Gastroesophageal sphincter (tissue), 4 donors: ENCODE results near the gene BACH2. TPM values are rescaled to one million over a fixed set of nuclear protein-coding genes. Genes with fewer than 3 reads are reported as not detected.

Source experiments
- ATAC-seq: fragments of 150-250 bp; one replicate; pipeline ENCODE4 v1.9.1; 2016; ENCODE audit warnings: mild to moderate bottlenecking, moderate library complexity
- H3K27ac ChIP-seq, 4 donors: fragments of 200-600 bp; sonication (generic) in 3 of 4; 1 replicate in 3 of 4; 2 replicates in 1 of 4; pipeline ENCODE4 v1.5.1; 2016 to 2019
- H3K27me3 ChIP-seq: fragments of 200-600 bp; sonication (generic); one replicate; pipeline ENCODE4 v1.5.1; 2019
- H3K36me3 ChIP-seq, 2 donors: fragments of 200-600 bp; sonication (generic); one replicate each; pipeline ENCODE4 v1.5.1; 2019; ENCODE audit warnings: control low read depth in 1 of 2
- H3K4me1 ChIP-seq, 3 donors: fragments of 200-600 bp; sonication (generic); 1 replicate in 2 of 3; 2 replicates in 1 of 3; pipeline ENCODE4 v1.5.1; 2016 to 2019; ENCODE audit warnings: control low read depth in 2 of 3
- H3K4me3 ChIP-seq, 2 donors: fragments of 200-600 bp; sonication (generic); one replicate each; pipeline ENCODE4 v1.5.1; 2019; ENCODE audit warnings: mild to moderate bottlenecking in 1 of 2, moderate library complexity in 1 of 2
- H3K9me3 ChIP-seq, 3 donors: fragments of 200-600 bp; sonication (generic); one replicate each; pipeline ENCODE4 v1.5.1; 2017 to 2019; ENCODE audit warnings: control low read depth in 2 of 3
- EP300 ChIP-seq: sonication (generic); formaldehyde crosslinking; IDR thresholded peaks from one replicate; pipeline ENCODE4 v1.6.1; 2017; ENCODE audit warnings: antibody characterized with exemption, mild to moderate bottlenecking
- POLR2A ChIP-seq, 2 donors: fragments of 450-650 bp; IDR thresholded peaks; one replicate each; pipeline ENCODE4 v1.6.1; 2017; ENCODE audit warnings: antibody characterized with exemption in 2 of 2, mild to moderate bottlenecking in 2 of 2, moderate library complexity in 1 of 2
- POLR2AphosphoS5 ChIP-seq: sonication (generic); formaldehyde crosslinking; IDR thresholded peaks from one replicate; pipeline ENCODE4 v1.6.1; 2017; ENCODE audit warnings: antibody characterized with exemption
- WGBS, 2 donors: methylation state at CpG; one replicate each; pipeline ENCODE4 v1.1.5; 2018; ENCODE audit warnings: low coverage in 1 of 2; 5-methylcytosine and 5-hydroxymethylcytosine counted together
- total RNA-seq, 4 donors: library from RNA; depleted of rRNA; stranded (reverse); fragments of >200 nt; gene quantifications; one replicate each; pipeline ENCODE4 v1.1.0, GENCODE V29; 2016
- TF ChIP-seq, protein P1 (sequence below), 4 experiments: fragments of 200-600 bp in 2 of 4; fragments of 450-650 bp in 2 of 4; sonication (generic) in 1 of 4; IDR thresholded peaks; one replicate each; pipeline ENCODE4 v1.5.1; 2017 to 2019; ENCODE audit warnings: antibody characterized with exemption in 4 of 4, mild to moderate bottlenecking in 2 of 4, moderate library complexity in 2 of 4

Gene BACH2
- total RNA-seq, 4 donors from 2014 or later = 3.5 to 10.4 (median 3.9) TPM

DNA sequence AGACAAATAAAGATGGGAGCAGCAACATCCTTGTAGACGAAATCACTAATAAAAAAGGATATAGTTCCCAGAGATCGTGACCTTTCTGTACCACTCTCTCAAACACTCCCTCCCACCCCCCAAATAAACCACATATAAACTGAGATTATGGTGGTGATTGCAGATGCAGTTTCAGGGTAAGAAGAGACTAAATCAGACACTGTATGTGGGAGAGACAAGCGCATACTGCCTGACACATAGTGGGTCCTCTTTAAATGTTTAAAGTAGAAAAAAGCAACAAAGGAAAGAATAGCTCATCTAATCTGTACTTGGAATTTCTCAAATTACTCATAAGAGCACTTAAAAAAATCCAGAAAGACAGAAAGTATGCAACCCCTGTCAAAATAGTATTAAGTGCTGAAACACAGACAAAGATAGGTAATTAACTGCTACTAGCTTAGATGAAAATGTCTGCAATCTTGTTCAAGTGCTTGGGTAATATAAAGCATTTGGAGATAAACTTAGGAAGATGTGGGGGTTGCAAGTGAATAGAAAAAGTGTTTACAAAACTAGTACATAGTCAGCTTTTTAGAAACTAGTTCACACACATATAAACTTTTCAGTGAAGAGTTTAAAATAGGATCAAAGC lies 151.6 kb downstream of the BACH2 start:
- Histone ChIP-seq H3K36me3 (no peaks in the 10 kb centered on the region), H3K4me3 (no peak overlapping the region), H3K4me1 (peaks cover 0 to 4% (median 0%) of the 10 kb centered on the region in 3 donors), H3K27ac (no peak overlapping the region), H3K9me3 (no peaks in the 10 kb centered on the region), H3K27me3 (no peaks in the 10 kb centered on the region)
- no peak for ATAC-seq
- 88 to 92% methylated on average over 2 to 3 of the region's 3 CpGs for WGBS, 2 donors
- TF ChIP-seq POLR2AphosphoS5 (no peak), POLR2A (IDR thresholded peaks at IDR 0.05) (no peak), EP300 (no peak)
- TF ChIP-seq, protein P1, sequence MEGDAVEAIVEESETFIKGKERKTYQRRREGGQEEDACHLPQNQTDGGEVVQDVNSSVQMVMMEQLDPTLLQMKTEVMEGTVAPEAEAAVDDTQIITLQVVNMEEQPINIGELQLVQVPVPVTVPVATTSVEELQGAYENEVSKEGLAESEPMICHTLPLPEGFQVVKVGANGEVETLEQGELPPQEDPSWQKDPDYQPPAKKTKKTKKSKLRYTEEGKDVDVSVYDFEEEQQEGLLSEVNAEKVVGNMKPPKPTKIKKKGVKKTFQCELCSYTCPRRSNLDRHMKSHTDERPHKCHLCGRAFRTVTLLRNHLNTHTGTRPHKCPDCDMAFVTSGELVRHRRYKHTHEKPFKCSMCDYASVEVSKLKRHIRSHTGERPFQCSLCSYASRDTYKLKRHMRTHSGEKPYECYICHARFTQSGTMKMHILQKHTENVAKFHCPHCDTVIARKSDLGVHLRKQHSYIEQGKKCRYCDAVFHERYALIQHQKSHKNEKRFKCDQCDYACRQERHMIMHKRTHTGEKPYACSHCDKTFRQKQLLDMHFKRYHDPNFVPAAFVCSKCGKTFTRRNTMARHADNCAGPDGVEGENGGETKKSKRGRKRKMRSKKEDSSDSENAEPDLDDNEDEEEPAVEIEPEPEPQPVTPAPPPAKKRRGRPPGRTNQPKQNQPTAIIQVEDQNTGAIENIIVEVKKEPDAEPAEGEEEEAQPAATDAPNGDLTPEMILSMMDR (IDR thresholded peaks at IDR 0.05) = no peak

DNA sequence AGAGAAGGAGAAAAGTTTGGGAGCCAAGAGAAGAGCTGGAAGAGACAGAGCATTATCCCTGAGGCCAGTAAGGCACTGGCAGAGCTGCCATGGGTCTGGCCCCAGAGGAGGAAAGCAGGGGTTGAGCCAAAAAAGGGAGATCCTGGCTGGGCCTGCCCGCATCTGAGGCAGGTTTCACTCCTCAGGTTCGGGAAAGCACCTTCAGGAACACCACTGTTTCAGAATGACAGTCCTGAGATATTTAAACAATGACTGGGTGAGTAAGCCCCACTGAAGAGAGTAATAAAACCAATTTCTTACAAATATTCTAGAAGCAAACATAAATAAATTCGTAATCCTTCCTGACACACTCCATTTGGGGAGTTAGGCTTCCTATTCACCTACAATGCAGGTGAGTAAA lies 152.2 kb downstream of the BACH2 start:
- peaks cover 0 to 4% (median 0%) of the 10 kb centered on the region in 3 donors for H3K4me1 ChIP-seq
- WGBS, 2 donors = 89% methylated on average over 3 of the region's 3 CpGs
- no peak for ATAC-seq
- H3K36me3 ChIP-seq = no peaks in the 10 kb centered on the region
- no peak overlapping the region for H3K27ac ChIP-seq
- no peaks in the 10 kb centered on the region for H3K9me3 ChIP-seq
- H3K27me3 ChIP-seq = no peaks in the 10 kb centered on the region
- no peak overlapping the region for H3K4me3 ChIP-seq
- TF ChIP-seq POLR2AphosphoS5 (no peak), EP300 (no peak), POLR2A (IDR thresholded peaks at IDR 0.05) (no peak)
- TF ChIP-seq, protein P1 (IDR thresholded peaks at IDR 0.05) = no peak

DNA sequence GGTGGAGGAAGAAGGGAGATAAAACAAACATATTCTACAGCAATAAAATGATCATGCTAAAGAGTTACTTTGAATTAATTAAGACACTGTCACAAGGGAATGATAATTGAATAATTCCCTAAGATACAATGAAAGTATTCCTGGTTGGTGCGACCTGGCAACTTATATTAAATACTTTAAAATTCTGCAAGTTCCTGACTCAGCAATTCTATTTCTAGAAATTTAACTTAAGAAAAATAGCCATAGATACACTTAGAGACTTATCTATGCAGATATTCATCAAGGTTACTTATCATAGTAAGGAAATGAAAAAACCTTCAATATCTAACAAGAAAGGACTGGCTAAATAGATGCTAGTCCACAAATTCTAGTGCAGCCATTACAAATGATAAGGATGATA lies 156.0 kb downstream of the BACH2 start:
- H3K27me3 ChIP-seq = no peaks in the 10 kb centered on the region
- no peaks in the 10 kb centered on the region for H3K9me3 ChIP-seq
- no peak overlapping the region for H3K27ac ChIP-seq
- no peaks in the 10 kb centered on the region for H3K36me3 ChIP-seq
- TF ChIP-seq, protein P1 (IDR thresholded peaks at IDR 0.05) = no peak
- no peak for TF ChIP-seq POLR2AphosphoS5
- WGBS, 2 donors = 86 to 100% methylated on average over 1 of the region's 1 CpG
- peaks cover 0 to 13% (median 0%) of the 10 kb centered on the region in 3 donors for H3K4me1 ChIP-seq
- no peak overlapping the region for H3K4me3 ChIP-seq
- ATAC-seq = no peak

DNA sequence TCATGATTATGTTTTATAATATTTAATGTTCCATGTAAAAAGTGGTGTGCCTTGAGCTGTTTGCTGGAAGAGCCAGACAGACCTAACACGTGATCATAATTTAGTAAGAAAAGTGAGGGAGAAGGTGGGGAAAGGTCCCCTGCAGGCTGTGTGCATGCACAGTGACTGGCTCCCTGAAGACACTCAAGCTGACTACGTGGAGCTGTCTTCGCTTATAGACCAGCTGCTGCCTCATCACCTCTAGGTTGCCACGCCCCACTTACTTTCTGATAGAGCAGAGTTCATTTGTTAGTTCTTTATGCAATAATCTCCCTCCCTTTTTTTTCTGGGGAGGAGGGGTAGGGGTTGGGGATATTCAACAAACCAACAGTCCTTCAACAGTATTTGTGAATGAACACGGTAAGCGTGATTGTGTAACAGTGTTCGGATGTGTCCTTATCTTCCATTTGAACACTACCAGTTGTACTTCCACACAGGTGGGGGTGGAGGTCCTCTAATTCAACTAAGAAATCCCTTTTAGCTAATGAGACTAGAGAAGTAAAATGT lies 157.3 kb downstream of the BACH2 start:
- Histone ChIP-seq H3K4me1 (peaks cover 0 to 9% (median 0%) of the 10 kb centered on the region in 3 donors), H3K36me3 (no peaks in the 10 kb centered on the region), H3K27me3 (no peaks in the 10 kb centered on the region), H3K9me3 (no peaks in the 10 kb centered on the region), H3K4me3 (no peak overlapping the region), H3K27ac (no peak overlapping the region)
- ATAC-seq = no peak
- no peak for TF ChIP-seq POLR2AphosphoS5
- TF ChIP-seq, protein P1 (IDR thresholded peaks at IDR 0.05) = no peak
- no peak for TF ChIP-seq POLR2A (IDR thresholded peaks at IDR 0.05)
- TF ChIP-seq EP300 = no peak
- 89 to 100% methylated on average over 3 to 6 of the region's 7 CpGs for WGBS, 2 donors

DNA sequence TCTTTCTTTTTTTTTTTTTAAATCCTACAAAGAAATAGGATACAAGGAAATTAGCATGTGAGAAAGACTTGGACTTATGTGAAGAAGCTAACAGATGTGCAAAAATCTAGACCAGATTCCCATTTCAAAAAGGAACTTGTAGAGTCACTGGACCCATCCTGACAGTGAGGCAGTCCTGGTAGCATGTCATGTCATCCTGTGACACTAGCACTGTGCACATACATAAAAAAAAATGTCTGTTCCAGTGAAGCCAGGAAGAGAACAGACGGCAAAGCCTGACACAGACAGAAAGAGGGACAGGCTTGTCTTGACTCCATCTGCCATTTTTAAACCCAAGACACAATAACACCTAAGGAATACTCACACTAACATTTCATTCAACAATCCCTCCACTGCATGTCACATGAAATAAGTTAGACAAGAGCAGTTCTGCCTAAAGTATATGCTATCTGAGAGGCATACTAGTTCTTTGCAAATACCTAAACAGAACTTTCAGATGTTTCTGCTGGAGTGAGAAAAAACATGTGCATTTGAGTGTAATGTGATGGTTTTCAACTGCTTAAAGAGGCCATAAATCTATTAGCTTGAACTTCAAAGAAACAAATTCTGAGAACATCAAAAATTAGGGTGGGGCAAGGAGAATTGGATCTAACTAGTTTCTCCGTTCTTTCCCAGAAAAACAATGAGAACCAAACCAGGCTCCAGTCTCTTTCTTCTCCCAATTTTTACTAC lies 159.6 kb downstream of the BACH2 start:
- Histone ChIP-seq H3K4me3 (no peak overlapping the region), H3K36me3 (no peaks in the 10 kb centered on the region), H3K27me3 (no peaks in the 10 kb centered on the region), H3K9me3 (no peaks in the 10 kb centered on the region), H3K4me1 (peaks cover 0 to 14% (median 0%) of the 10 kb centered on the region in 3 donors), H3K27ac (no peak overlapping the region)
- 52 to 63% methylated on average over 1 to 2 of the region's 2 CpGs for WGBS, 2 donors
- ATAC-seq = no peak
- TF ChIP-seq POLR2A (IDR thresholded peaks at IDR 0.05) = no peak
- TF ChIP-seq, protein P1 (IDR thresholded peaks at IDR 0.05) = no peak
- no peak for TF ChIP-seq EP300
- no peak for TF ChIP-seq POLR2AphosphoS5
